Adrenal gland (tissue), 12 donors: ENCODE results near the gene TMPRSS5. TPM values are rescaled to one million over a fixed set of nuclear protein-coding genes. Genes with fewer than 3 reads are reported as not detected.

ENCODE experiments used
- DNase-seq, 7 donors: peaks; one replicate each; pipeline ENCODE4 v3.0.0-alpha.2; 2019 to 2020
- H3K27ac ChIP-seq, 5 donors: fragments of 200-600 bp; sonication (generic) in 4 of 5; 1 replicate in 3 of 5; 2 replicates in 2 of 5; pipeline versions ENCODE4 v1.5.1 to v1.8.0; 2016 to 2020; ENCODE audit warnings: mild to moderate bottlenecking in 1 of 5
- H3K27me3 ChIP-seq: fragments of 200-600 bp; 2 replicates; pipeline ENCODE4 v1.8.0; 2021
- H3K36me3 ChIP-seq, 2 donors: fragments of 200-600 bp; replicated peaks in 1 of 2; 1 replicate in 1 of 2; 2 replicates in 1 of 2; pipeline versions ENCODE4 v1.5.1 to v1.8.0; 2018 to 2022
- H3K4me1 ChIP-seq, 2 donors: fragments of 200-600 bp; replicated peaks in 1 of 2; 1 replicate in 1 of 2; 2 replicates in 1 of 2; pipeline versions ENCODE4 v1.5.1 to v1.8.0; 2018 to 2021
- H3K4me3 ChIP-seq, 4 donors: fragments of 200-600 bp; sonication (generic) in 3 of 4; one replicate each; pipeline ENCODE4 v1.5.1; 2016 to 2018
- H3K9me3 ChIP-seq, 3 donors: fragments of 200-600 bp; sonication (generic) in 1 of 3; replicated peaks in 1 of 3; 1 replicate in 2 of 3; 2 replicates in 1 of 3; pipeline versions ENCODE4 v1.5.1 to v1.8.0; 2016 to 2021
- POLR2A ChIP-seq, 2 donors: fragments of 450-650 bp; IDR thresholded peaks; one replicate each; pipeline ENCODE4 v1.6.1; 2017; ENCODE audit warnings: antibody characterized with exemption in 2 of 2, mild to moderate bottlenecking in 2 of 2, moderate library complexity in 1 of 2
- WGBS, 4 donors: extraction: QIAGEN DNeasy Blood & Tissue Kit in 2 of 4; methylation state at CpG; one replicate each; pipeline versions ENCODE4 v1.1.5 to v1.1.7; 2013 to 2017; 5-methylcytosine and 5-hydroxymethylcytosine counted together
- intact Hi-C, 2 donors: fragments of 100-400 bp; cut with DNase I; formaldehyde crosslinking; loops; one replicate each; pipeline versions ENCODE4 v1.14.1 to v1.15.0; 2022 to 2023
- polyA plus RNA-seq, 3 donors: library from polyadenylated mRNA; stranded (reverse); fragments of 200-250 nt in 2 of 3; fragments of 350-450 nt in 1 of 3; fragmentation: Illumina TruSeq in 1 of 3; extraction: RNeasy Lipid Tissue Mini Kit (QIAGEN cat#74804) in 1 of 3; gene quantifications; one replicate each; pipeline ENCODE4 v1.2.3, GENCODE V29; 2013 to 2014
- total RNA-seq, 9 donors: library from RNA; depleted of rRNA in 4 of 9; stranded (reverse); fragments of >200 nt in 4 of 9; fragments of 120-200 nt in 1 of 9; fragmentation: NEBNext Ultra II Directional in 1 of 9; extraction: Animal tissue kit (Norgen Biotek cat#: 25700) in 1 of 9; gene quantifications; one replicate each; pipeline versions ENCODE4 v1.1.0 to v1.2.4, GENCODE V29; 2013 to 2023
- TF ChIP-seq, protein P1 (sequence below), 6 experiments: fragments of 450-650 bp in 4 of 6; fragments of 200-600 bp in 2 of 6; sonication (generic) in 1 of 6; IDR thresholded peaks; 1 replicate in 5 of 6; 2 replicates in 1 of 6; pipeline versions ENCODE4 v1.5.1 to v1.8.0; 2016 to 2021; ENCODE audit warnings: antibody characterized with exemption in 6 of 6, mild to moderate bottlenecking in 2 of 6, moderate library complexity in 1 of 6
- donor health status: healthy with polysubstance abuse.
- donor health status: Bipolar disorder and iron deficiency.
- donor health status: DM: yes; HTN: yes; CAD: no.
- donor health status: DM: no; HTN: no; CAD: no.
- donor health status: DM: no; HTN: no; CAD: no.
- donor health status: DM: yes; HTN: yes; CAD: no.

TMPRSS5 gene
- total and polyA plus RNA-seq, 12 donors, result 0.07 to 1.5 (median 0.75) TPM; not detected in 4

DNA sequence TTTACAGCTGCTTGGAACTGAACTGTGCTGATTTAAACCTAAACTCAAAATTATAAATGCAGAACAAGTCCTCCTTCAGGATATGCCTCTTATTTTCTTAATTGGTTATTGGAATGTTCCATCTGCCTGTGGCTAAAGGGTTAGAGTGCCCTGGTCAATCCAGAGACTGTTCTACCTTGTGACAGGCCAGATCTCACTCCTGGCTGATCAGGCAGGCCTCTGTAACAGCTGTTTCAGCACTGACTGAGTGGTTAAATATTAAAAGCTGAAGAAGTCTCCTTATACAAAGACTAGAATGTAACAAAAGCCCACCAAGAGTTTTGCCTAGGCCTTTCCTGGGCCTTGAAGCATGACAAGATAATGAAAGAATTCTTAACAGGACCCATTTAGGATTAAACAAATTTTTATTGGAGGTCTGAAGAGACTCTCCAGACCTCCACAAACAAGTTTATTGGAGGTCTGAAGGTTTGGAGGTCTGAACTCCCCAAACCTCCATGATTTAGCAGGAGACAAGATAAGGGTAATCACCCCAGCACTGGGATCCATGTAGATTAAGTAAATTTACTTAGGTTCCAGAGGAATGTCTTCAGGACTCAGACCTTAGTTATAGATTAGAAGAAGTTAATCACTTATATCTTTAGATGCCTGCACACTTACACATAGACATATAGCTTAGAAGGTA, 35.8 kb downstream of the TMPRSS5 start:
- intact Hi-C loops, result no loop called here

DNA sequence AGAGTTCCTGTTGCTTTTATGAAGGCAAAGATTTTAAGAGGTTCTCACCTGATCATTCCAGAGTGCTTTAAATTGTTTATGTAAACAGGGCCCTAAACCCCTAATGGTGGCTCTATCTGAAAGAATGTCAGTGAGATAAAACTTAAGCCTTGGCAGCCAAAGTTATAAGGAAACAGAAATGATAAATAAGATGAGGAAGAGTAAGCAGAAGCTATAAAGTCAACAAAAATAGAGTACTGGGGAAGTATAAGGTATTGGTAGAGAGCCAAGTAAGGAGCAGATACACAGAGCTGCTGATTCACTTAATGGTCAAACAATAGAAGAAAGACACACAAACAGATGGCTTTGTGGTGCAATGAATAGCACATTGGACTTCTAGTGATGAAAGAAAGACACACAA, 37.9 kb downstream of the TMPRSS5 start:
- no peak for TF ChIP-seq POLR2A (IDR thresholded peaks at IDR 0.05)
- TF ChIP-seq, protein P1, sequence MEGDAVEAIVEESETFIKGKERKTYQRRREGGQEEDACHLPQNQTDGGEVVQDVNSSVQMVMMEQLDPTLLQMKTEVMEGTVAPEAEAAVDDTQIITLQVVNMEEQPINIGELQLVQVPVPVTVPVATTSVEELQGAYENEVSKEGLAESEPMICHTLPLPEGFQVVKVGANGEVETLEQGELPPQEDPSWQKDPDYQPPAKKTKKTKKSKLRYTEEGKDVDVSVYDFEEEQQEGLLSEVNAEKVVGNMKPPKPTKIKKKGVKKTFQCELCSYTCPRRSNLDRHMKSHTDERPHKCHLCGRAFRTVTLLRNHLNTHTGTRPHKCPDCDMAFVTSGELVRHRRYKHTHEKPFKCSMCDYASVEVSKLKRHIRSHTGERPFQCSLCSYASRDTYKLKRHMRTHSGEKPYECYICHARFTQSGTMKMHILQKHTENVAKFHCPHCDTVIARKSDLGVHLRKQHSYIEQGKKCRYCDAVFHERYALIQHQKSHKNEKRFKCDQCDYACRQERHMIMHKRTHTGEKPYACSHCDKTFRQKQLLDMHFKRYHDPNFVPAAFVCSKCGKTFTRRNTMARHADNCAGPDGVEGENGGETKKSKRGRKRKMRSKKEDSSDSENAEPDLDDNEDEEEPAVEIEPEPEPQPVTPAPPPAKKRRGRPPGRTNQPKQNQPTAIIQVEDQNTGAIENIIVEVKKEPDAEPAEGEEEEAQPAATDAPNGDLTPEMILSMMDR (IDR thresholded peaks at IDR 0.05), result no peak
- no peaks in the 10 kb centered on the region for H3K4me1 ChIP-seq
- no peak overlapping the region for H3K27ac ChIP-seq
- DNase-seq, result no peak
- no peak overlapping the region for H3K4me3 ChIP-seq
- no peaks in the 10 kb centered on the region for H3K9me3 ChIP-seq
- no peaks in the 10 kb centered on the region for H3K36me3 ChIP-seq
- H3K27me3 ChIP-seq, result no peaks in the 10 kb centered on the region
- intact Hi-C loops, result no loop called here

More for the DNA sequence above, 35.8 kb downstream of the TMPRSS5 start:
- Histone ChIP-seq H3K36me3 (no peaks in the 10 kb centered on the region), H3K27ac (no peak overlapping the region), H3K27me3 (no peaks in the 10 kb centered on the region), H3K4me3 (no peak overlapping the region), H3K4me1 (no peaks in the 10 kb centered on the region), H3K9me3 (no peaks in the 10 kb centered on the region)
- no peak for DNase-seq
- TF ChIP-seq, protein P1 (IDR thresholded peaks at IDR 0.05), result no peak
- no peak for TF ChIP-seq POLR2A (IDR thresholded peaks at IDR 0.05)

DNA sequence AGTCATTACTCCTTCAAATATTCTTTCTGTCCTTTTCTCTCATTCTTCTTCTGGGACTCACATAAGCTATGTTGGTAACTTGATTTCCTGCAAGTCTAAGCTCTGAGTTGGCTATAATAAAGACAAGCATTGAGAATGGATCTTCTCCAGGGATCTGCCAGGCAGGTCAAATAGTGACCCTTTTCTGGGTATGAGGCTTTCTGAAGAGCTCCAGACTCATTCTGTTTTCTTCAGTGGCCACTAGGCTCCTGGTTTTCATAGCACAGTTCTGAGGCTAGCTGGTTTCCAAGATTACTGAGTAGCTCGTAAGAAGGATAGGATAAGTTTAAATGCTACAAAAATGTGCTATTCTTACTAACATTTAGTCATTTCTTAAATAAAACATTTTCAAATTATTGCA, 38.3 kb downstream of the TMPRSS5 start:
- no peaks in the 10 kb centered on the region for H3K9me3 ChIP-seq
- H3K36me3 ChIP-seq, result no peaks in the 10 kb centered on the region
- 44 to 85% (median 74%) methylated on average over 1 of the region's 1 CpG for WGBS, 4 donors
- TF ChIP-seq, protein P1 (IDR thresholded peaks at IDR 0.05), result no peak
- TF ChIP-seq POLR2A (IDR thresholded peaks at IDR 0.05), result no peak
- DNase-seq, result no peak
- intact Hi-C loops, result no loop called here
- no peak overlapping the region for H3K4me3 ChIP-seq
- H3K4me1 ChIP-seq, result no peaks in the 10 kb centered on the region
- no peak overlapping the region for H3K27ac ChIP-seq
- no peaks in the 10 kb centered on the region for H3K27me3 ChIP-seq

DNA sequence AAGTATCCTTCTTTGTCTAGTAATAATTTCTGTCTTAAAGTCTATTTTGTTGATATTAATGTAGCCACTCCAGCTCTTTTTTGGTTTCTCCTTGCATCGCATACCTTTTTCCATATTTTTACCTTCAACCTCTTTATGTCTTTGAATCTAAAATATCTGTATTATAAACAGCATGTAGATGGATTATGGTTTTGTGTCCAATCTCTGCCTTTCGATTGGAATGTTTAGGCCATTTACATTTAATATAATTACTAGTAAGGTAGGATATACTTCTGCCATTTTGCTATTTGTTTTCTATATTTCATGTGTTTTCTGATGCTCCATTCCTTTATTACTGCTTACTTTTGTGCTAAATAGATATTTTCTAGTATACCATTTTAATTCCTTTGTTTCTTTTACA, 39.5 kb downstream of the TMPRSS5 start:
- DNase-seq, result no peak
- no peaks in the 10 kb centered on the region for H3K4me1 ChIP-seq
- H3K4me3 ChIP-seq, result no peak overlapping the region
- no peaks in the 10 kb centered on the region for H3K36me3 ChIP-seq
- H3K27me3 ChIP-seq, result no peaks in the 10 kb centered on the region
- TF ChIP-seq, protein P1 (IDR thresholded peaks at IDR 0.05), result no peak
- no peak for TF ChIP-seq POLR2A (IDR thresholded peaks at IDR 0.05)
- H3K27ac ChIP-seq, result no peak overlapping the region
- intact Hi-C loops, result no loop called here
- WGBS, 4 donors, result 92 to 97% (median 95%) methylated on average over 2 of the region's 2 CpGs
- no peaks in the 10 kb centered on the region for H3K9me3 ChIP-seq
